ENCODE measurements around the gene ADAMTS19. TPM values are rescaled to one million over a fixed set of nuclear protein-coding genes. Genes with fewer than 3 reads are reported as not detected.

ADAMTS19 gene
- total and polyA plus RNA-seq, 2 of the 8 experiments (the other 6 are each of a cell fraction or from before 2014, with no cell fraction given), result 17.3 to 28.8 TPM

GRCh38 chr5:129410488-129410887 is 49.6 kb upstream of the ADAMTS19 start (continued):
- TF ChIP-seq NANOG (IDR thresholded peaks at IDR 0.05; ENCODE audit: insufficient read depth, low read depth, low read length, poor library complexity, severe bottlenecking) (peak; percentile 21), RBBP5 (IDR thresholded peaks at IDR 0.05; ENCODE audit: borderline replicate concordance, low read depth, low read length) (no peak), RAD21 (IDR thresholded peaks at IDR 0.05 in 1 of 2, conservative IDR thresholded peaks at IDR 0.05 in 1 of 2; ENCODE audit: low read depth in 2 of 2, low read length in 2 of 2) (no peak), EZH2 (IDR thresholded peaks at IDR 0.05; ENCODE audit: low read depth, low read length, severe bottlenecking) (no peak), RXRA (IDR thresholded peaks at IDR 0.05; ENCODE audit: insufficient read depth, low read depth, low read length) (no peak), SRF (IDR thresholded peaks at IDR 0.05; ENCODE audit: low read depth, low read length) (no peak), SUZ12 (IDR thresholded peaks at IDR 0.05; ENCODE audit: low read length) (no peak), GABPA (IDR thresholded peaks at IDR 0.05; ENCODE audit: borderline replicate concordance, insufficient read depth, low read length) (no peak), TAF1 (IDR thresholded peaks at IDR 0.05; ENCODE audit: low read depth, low read length) (no peak), BACH1 (IDR thresholded peaks at IDR 0.05; ENCODE audit: low read length) (no peak), MAFK (IDR thresholded peaks at IDR 0.05; ENCODE audit: low read depth, low read length) (no peak; the same call in 1 of the 2 replicates), SIX5 (IDR thresholded peaks at IDR 0.05; ENCODE audit: low read depth, low read length) (no peak), BCL11A (IDR thresholded peaks at IDR 0.05; ENCODE audit: low read depth in 2 of 2, low read length in 2 of 2) (no peak), TCF12 (IDR thresholded peaks at IDR 0.05; ENCODE audit: low read depth, low read length) (no peak), PHF8 (conservative IDR thresholded peaks at IDR 0.05; ENCODE audit: low read depth, low read length) (no peak), BRCA1 (IDR thresholded peaks at IDR 0.05; ENCODE audit: low read depth, low read length) (no peak), USF2 (IDR thresholded peaks at IDR 0.05; ENCODE audit: low read length) (no peak)
